Measurements from ENCODE around the gene DNMT1. TPM values are rescaled to one million over a fixed set of nuclear protein-coding genes. Genes with fewer than 3 reads are reported as not detected.

The DNMT1 gene
- total RNA-seq, 1 experiment from 2014 or later: 168 TPM

- DNase-seq (ENCODE audit: low read depth, low spot score): no peak
- H3K27me3 ChIP-seq (ENCODE audit: control insufficient read depth, insufficient read depth, low read length): no peaks in the 10 kb centered on the region
- no peaks in the 10 kb centered on the region for H3K9me3 ChIP-seq (ENCODE audit: control insufficient read depth, insufficient read depth, low read depth, low read length)
- ChIA-PET CTCF (no interaction called here), POLR2A (no interaction called here)
- BruUV-seq (replicated peaks): no TSS peak
- intact Hi-C loops (cut with micrococcal nuclease; ENCODE audit: unreplicated experiment) (no loop called here), in situ Hi-C loops (cut with HindIII; ENCODE audit: low pct_unique_long_range_greater_than_20kb, low sequenced_read_pairs) (no loop called here)
- no peak for ATAC-seq
- TF ChIP-seq CTCF (IDR thresholded peaks at IDR 0.05): no peak
- 0 out of 2 replicates have a peak overlapping the region, but pooled peaks have one; percentile 9 for H3K27ac ChIP-seq (ENCODE audit: low read length)
- no peaks in the 10 kb centered on the region; the same call in 1 of the 2 replicates for H3K36me3 ChIP-seq (ENCODE audit: control insufficient read depth, insufficient read depth, low read length)
- no peak overlapping the region for H3K4me3 ChIP-seq (ENCODE audit: low read depth in 2 of 2, low read length in 2 of 2)
- peaks cover 22% of the 10 kb centered on the region; the same call in 1 of the 2 replicates for H3K4me1 ChIP-seq (ENCODE audit: control insufficient read depth, insufficient read depth, low read length)
Observed at GRCh38 chr19:10191347-10191746, 3.4 kb downstream of the DNMT1 start.

DNA sequence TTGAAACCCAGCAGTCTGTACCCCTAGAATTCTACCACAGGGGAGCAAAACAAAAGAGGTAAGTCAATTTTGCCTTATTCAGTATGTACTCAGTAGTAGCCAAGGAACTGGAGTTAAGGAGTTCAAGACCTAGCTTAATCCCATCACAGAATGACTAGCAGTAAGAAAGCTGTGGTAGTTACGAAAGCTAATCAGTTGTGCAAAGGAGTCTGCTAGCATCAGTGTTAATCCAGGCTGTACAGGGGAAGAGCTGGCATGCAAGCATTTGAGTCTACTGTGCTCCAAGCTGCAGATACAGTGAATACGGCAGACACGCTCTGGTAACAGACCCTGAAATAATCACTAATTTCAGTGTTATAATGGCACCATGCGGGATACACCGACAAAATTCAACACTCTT, 4.7 kb downstream of the DNMT1 start:
- ATAC-seq (no peak), DNase-seq (ENCODE audit: low read depth, low spot score) (no peak)
- H3K36me3 ChIP-seq (ENCODE audit: control insufficient read depth, insufficient read depth, low read length): no peaks in the 10 kb centered on the region; the same call in 1 of the 2 replicates
- POLR2A ChIA-PET: no interaction called here
- intact Hi-C loops (cut with micrococcal nuclease; ENCODE audit: unreplicated experiment) (no loop called here), in situ Hi-C loops (cut with HindIII; ENCODE audit: low pct_unique_long_range_greater_than_20kb, low sequenced_read_pairs) (no loop called here)
- no peaks in the 10 kb centered on the region for H3K27me3 ChIP-seq (ENCODE audit: control insufficient read depth, insufficient read depth, low read length)
- no peak overlapping the region for H3K27ac ChIP-seq (ENCODE audit: low read length)
- no peak overlapping the region for H3K4me3 ChIP-seq (ENCODE audit: low read depth in 2 of 2, low read length in 2 of 2)
- H3K9me3 ChIP-seq (ENCODE audit: control insufficient read depth, insufficient read depth, low read depth, low read length): no peaks in the 10 kb centered on the region
- no peak for TF ChIP-seq SIN3A (IDR thresholded peaks at IDR 0.05; ENCODE audit: borderline replicate concordance, insufficient read depth, low read depth, low read length)
- no peak for TF ChIP-seq TCF7L2 (IDR thresholded peaks at IDR 0.05; ENCODE audit: low read depth, low read length)
- TF ChIP-seq CTCF (IDR thresholded peaks at IDR 0.05): no peak
- TF ChIP-seq POLR2AphosphoS5 (IDR thresholded peaks at IDR 0.05; ENCODE audit: low read depth, low read length): no peak
- TF ChIP-seq, protein P1, sequence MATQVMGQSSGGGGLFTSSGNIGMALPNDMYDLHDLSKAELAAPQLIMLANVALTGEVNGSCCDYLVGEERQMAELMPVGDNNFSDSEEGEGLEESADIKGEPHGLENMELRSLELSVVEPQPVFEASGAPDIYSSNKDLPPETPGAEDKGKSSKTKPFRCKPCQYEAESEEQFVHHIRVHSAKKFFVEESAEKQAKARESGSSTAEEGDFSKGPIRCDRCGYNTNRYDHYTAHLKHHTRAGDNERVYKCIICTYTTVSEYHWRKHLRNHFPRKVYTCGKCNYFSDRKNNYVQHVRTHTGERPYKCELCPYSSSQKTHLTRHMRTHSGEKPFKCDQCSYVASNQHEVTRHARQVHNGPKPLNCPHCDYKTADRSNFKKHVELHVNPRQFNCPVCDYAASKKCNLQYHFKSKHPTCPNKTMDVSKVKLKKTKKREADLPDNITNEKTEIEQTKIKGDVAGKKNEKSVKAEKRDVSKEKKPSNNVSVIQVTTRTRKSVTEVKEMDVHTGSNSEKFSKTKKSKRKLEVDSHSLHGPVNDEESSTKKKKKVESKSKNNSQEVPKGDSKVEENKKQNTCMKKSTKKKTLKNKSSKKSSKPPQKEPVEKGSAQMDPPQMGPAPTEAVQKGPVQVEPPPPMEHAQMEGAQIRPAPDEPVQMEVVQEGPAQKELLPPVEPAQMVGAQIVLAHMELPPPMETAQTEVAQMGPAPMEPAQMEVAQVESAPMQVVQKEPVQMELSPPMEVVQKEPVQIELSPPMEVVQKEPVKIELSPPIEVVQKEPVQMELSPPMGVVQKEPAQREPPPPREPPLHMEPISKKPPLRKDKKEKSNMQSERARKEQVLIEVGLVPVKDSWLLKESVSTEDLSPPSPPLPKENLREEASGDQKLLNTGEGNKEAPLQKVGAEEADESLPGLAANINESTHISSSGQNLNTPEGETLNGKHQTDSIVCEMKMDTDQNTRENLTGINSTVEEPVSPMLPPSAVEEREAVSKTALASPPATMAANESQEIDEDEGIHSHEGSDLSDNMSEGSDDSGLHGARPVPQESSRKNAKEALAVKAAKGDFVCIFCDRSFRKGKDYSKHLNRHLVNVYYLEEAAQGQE (IDR thresholded peaks at IDR 0.05; ENCODE audit: insufficient read depth in 1 of 2, low read depth in 2 of 2, low read length in 1 of 2): no peak
- CTCF ChIA-PET: no interaction called here
- H3K4me1 ChIP-seq (ENCODE audit: control insufficient read depth, insufficient read depth, low read length): peaks cover 20% of the 10 kb centered on the region; the same call in 1 of the 2 replicates
- no TSS peak for BruUV-seq (replicated peaks)
